HepG2 (cell line): Measurements from ENCODE around the gene ZNF655. TPM values are rescaled to one million over a fixed set of nuclear protein-coding genes. Genes with fewer than 3 reads are reported as not detected.

Experiments
- GMEB2 ChIP-seq: IDR thresholded peaks from 2 replicates; pipeline ENCODE4 v1.6.1; 2016; ENCODE audit warnings: missing biosample characterization, missing genetic modification reagents, low read depth
- KAT7 ChIP-seq: IDR thresholded peaks from 2 replicates; pipeline ENCODE4 v1.6.1; 2018; ENCODE audit warnings: borderline replicate concordance, missing compliant biosample characterization
- KLF12 ChIP-seq: sonication (generic); formaldehyde crosslinking; IDR thresholded peaks from 2 replicates; pipeline ENCODE4 v1.4.0; 2020; ENCODE audit warnings: missing genetic modification reagents, borderline replicate concordance
- NR2F6 ChIP-seq, 2 experiments: IDR thresholded peaks; 2 replicates each; pipeline ENCODE4 v1.6.1; 2016; ENCODE audit warnings: antibody characterized with exemption in 1 of 2, mild to moderate bottlenecking in 1 of 2
- PHF5A ChIP-seq: IDR thresholded peaks from one replicate; pipeline ENCODE4 v1.6.1; 2018; ENCODE audit warnings: low read depth, missing genetic modification reagents; ENCODE audit not compliant: unreplicated experiment
- RERE ChIP-seq: IDR thresholded peaks from 2 replicates; pipeline ENCODE4 v1.6.1; 2016; ENCODE audit warnings: low read depth, missing genetic modification reagents, missing compliant biosample characterization
- SALL1 ChIP-seq: sonication (generic); formaldehyde crosslinking; IDR thresholded peaks from 2 replicates; pipeline ENCODE4 v1.8.0; 2022; ENCODE audit warnings: mild to moderate bottlenecking, missing genetic modification reagents
- SPEN ChIP-seq: sonication (generic); formaldehyde crosslinking; IDR thresholded peaks from 2 replicates; pipeline ENCODE4 v1.5.1; 2020; ENCODE audit warnings: low read depth, mild to moderate bottlenecking, missing genetic modification reagents
- ZBTB20 ChIP-seq: sonication (generic); formaldehyde crosslinking; IDR thresholded peaks from 2 replicates; pipeline ENCODE4 v1.8.1; 2023; ENCODE audit warnings: missing genetic modification reagents, low read depth, mild to moderate bottlenecking, borderline replicate concordance
- ZBTB26 ChIP-seq: IDR thresholded peaks from 2 replicates; pipeline ENCODE4 v1.6.1; 2016; ENCODE audit warnings: missing compliant biosample characterization, missing genetic modification reagents, borderline replicate concordance
- ZNF441 ChIP-seq: sonication (generic); formaldehyde crosslinking; IDR thresholded peaks from 2 replicates; pipeline ENCODE4 v1.7.0; 2021; ENCODE audit warnings: missing genetic modification reagents, borderline replicate concordance
- ZNF564 ChIP-seq: sonication (generic); formaldehyde crosslinking; IDR thresholded peaks from 2 replicates; pipeline ENCODE4 v1.8.1; 2023; ENCODE audit warnings: mild to moderate bottlenecking, missing genetic modification reagents
- ZSCAN30 ChIP-seq: sonication (generic); formaldehyde crosslinking; IDR thresholded peaks from 2 replicates; pipeline ENCODE4 v1.5.0; 2020; ENCODE audit warnings: mild to moderate bottlenecking, missing genetic modification reagents
- ZZZ3 ChIP-seq: sonication (generic); formaldehyde crosslinking; IDR thresholded peaks from 2 replicates; pipeline ENCODE4 v1.4.0; 2020; ENCODE audit warnings: missing genetic modification reagents, mild to moderate bottlenecking, borderline replicate concordance
- polyA plus RNA-seq, 8 experiments: library from polyadenylated mRNA; depleted of rRNA in 3 of 8; stranded (reverse) in 7 of 8; unstranded in 1 of 8; fragments of >200 nt; fragmentation: Illumina TruSeq in 4 of 8; extraction: Trizol in 4 of 8; gene quantifications; 2 replicates each; pipeline versions ENCODE4 v1.2.1 to v1.2.3, GENCODE V29; 2011 to 2016; ENCODE audit warnings: low read depth in 4 of 8, missing spikeins in 1 of 8, mixed read lengths in 1 of 8; ENCODE audit not compliant: insufficient read depth in 1 of 8
- total RNA-seq, 5 experiments: library from RNA; depleted of rRNA; stranded (reverse); fragments of >200 nt; fragmentation: Illumina TruSeq; extraction: Trizol; gene quantifications; 2 replicates each; pipeline ENCODE4 v1.2.3, GENCODE V29; 2016; ENCODE audit warnings: low read depth in 1 of 5
- TF ChIP-seq, protein P1 (sequence below): sonication (generic); formaldehyde crosslinking; IDR thresholded peaks from 2 replicates; pipeline ENCODE4 v1.5.0; 2020; ENCODE audit warnings: missing genetic modification reagents
- TF ChIP-seq, protein P2 (sequence below): sonication (generic); formaldehyde crosslinking; IDR thresholded peaks from 2 replicates; pipeline ENCODE4 v1.4.0; 2020; ENCODE audit warnings: missing genetic modification reagents, mild to moderate bottlenecking, borderline replicate concordance

ZNF655 gene
- total and polyA plus RNA-seq, 2 of the 13 experiments (the other 11 are each of a cell fraction or from before 2014, with no cell fraction given) = 53.4 to 75.6 TPM

DNA sequence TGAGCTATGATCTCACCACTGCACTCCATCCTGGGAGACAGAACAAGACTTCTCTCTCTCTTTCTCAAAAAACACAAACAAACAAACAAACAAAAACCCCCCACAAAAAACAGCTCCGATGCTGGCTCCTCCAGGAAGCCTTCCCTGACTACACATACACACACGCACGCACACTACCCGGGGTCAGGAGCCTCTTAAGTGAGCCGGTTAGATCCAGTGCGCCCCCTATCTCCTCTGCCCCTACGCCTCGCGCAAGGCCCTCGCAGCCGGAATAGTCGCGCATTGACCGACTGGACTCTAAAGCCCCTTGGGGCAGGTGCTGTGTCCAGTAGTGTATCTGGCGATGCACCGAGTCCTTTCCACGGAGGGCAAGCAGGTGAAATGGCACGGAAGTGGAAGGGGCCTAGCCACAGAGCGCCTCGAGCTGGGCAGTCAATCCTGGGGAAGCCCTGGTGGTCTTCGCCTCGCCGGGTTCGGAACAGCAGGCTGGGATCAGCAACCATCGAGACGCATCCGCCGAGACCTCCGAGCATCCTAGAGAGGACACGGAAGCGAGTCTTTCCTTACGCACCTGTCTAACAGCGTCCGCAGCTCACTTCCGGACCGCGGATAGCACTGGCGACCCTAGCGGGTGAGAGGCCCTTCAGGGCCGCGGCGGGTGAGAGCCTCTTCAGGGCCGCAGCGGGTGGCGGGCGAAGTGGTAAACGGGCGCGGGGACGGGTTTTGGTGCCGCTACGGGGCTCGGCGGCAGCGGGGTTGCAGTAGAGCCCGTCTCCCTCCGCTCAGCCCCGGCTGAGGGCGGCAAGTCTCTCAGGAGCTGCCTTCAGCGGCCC lies 58.1 kb downstream of the ZNF655 start, which contains the start of gene ZSCAN25 (continued):
- peak; percentile 91 for TF ChIP-seq SALL1 (CRISPR knock-in tag)
- TF ChIP-seq PHF5A (CRISPR knock-in tag) = no peak
- no peak for TF ChIP-seq ZNF564 (CRISPR knock-in tag)
- 0 out of 2 replicates have a peak, but pooled peaks have one; percentile 67 for TF ChIP-seq ZBTB20 (CRISPR knock-in tag)
- TF ChIP-seq, protein P1, sequence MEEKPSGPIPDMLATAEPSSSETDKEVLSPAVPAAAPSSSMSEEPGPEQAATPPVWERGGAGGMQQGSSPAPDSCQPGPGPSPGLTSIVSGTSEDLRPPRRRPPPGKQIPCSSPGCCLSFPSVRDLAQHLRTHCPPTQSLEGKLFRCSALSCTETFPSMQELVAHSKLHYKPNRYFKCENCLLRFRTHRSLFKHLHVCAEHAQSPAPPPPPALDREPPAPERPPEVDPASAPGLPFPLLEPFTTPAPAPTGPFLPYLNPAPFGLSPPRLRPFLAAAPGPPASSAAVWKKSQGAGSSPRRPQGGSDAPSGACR (CRISPR knock-in tag) = peak; percentile 56
- peak; percentile 93; the same call in 1 of the 2 replicates for TF ChIP-seq ZZZ3 (CRISPR knock-in tag)
- peak; percentile 93 for TF ChIP-seq GMEB2 (CRISPR knock-in tag)
- TF ChIP-seq KLF12 = peak; percentile 45; the same call in 1 of the 2 replicates
- TF ChIP-seq, protein P2, sequence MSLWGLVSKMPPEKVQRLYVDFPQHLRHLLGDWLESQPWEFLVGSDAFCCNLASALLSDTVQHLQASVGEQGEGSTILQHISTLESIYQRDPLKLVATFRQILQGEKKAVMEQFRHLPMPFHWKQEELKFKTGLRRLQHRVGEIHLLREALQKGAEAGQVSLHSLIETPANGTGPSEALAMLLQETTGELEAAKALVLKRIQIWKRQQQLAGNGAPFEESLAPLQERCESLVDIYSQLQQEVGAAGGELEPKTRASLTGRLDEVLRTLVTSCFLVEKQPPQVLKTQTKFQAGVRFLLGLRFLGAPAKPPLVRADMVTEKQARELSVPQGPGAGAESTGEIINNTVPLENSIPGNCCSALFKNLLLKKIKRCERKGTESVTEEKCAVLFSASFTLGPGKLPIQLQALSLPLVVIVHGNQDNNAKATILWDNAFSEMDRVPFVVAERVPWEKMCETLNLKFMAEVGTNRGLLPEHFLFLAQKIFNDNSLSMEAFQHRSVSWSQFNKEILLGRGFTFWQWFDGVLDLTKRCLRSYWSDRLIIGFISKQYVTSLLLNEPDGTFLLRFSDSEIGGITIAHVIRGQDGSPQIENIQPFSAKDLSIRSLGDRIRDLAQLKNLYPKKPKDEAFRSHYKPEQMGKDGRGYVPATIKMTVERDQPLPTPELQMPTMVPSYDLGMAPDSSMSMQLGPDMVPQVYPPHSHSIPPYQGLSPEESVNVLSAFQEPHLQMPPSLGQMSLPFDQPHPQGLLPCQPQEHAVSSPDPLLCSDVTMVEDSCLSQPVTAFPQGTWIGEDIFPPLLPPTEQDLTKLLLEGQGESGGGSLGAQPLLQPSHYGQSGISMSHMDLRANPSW = peak; percentile 33; the same call in 1 of the 2 replicates
- TF ChIP-seq ZBTB26 (CRISPR knock-in tag) = peak; percentile 75
- TF ChIP-seq KAT7 (CRISPR knock-in tag) = peak; percentile 87; the same call in 1 of the 2 replicates
- no peak; the same call in 1 of the 2 replicates for TF ChIP-seq ZNF441 (CRISPR knock-in tag)
- TF ChIP-seq NR2F6 (IDR thresholded peaks at IDR 0.05) = no peak
- TF ChIP-seq NR2F6 (CRISPR knock-in tag; IDR thresholded peaks at IDR 0.05) = peak; percentile 47
- 0 out of 2 replicates have a peak, but pooled peaks have one; percentile 11 for TF ChIP-seq RERE (CRISPR knock-in tag)
- TF ChIP-seq SPEN (CRISPR knock-in tag) = peak; percentile 97
- no peak for TF ChIP-seq ZSCAN30
